Erythroblast (primary cell): ENCODE measurements around the gene TECPR1.
"Not testable (repeated sequence)": the region's sequence is repeated elsewhere in the genome, so short reads cannot be mapped to it uniquely, and the experiment has no call there.

Experiments used
- GATA1 ChIP-seq: IDR thresholded peaks from 2 replicates; pipeline ENCODE4 v1.6.1; 2011; ENCODE audit warnings: low read depth, mild to moderate bottlenecking, control low read depth, low read length, moderate library complexity
- POLR2A ChIP-seq: IDR thresholded peaks from 2 replicates; pipeline ENCODE4 v1.6.1; 2011; ENCODE audit warnings: mild to moderate bottlenecking, low read length

DNA sequence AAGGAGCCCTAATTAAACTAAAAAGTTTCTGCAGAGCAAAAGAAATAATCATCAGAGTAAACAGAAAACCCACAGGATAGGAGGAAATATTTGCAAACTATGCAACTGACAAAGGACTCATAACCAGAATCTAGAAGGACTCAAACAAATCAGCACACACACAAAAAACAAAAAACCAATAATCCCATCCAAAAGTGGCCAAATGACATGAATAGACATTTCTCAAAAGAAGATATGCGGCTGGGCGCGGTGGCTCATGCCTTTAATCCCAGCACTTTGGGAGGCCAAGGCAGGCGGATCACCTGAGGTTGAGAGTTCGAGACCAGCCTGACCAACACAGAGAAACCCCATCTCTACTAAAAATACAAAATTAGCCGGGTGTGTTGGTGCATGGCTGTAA lies 32.6 kb downstream of the TECPR1 start:
- not testable (repeated sequence) for TF ChIP-seq POLR2A, GATA1
